ENCODE measurements around the gene ETV1.

ETV1 gene

DNA sequence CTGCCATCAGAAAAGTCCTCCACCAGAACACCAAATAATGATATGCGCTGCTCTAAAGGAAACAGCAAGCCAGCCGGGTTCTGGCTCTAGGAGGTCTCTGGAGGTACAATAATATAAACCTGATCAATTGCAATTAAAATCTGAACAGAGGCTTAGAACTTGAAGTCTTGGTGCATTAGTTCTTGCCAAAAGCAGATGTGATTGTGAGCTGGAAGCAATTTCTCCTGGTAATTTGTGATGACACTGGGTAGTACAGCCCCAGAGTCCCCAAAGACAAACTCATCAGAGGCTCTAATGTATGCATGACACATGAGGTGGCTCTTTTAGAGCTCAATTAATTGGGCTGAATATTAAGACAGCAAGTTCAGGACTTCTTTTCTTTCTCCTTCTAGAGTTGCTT, 3.3 kb downstream of the ETV1 start:
- DNase-seq: no peak

DNA sequence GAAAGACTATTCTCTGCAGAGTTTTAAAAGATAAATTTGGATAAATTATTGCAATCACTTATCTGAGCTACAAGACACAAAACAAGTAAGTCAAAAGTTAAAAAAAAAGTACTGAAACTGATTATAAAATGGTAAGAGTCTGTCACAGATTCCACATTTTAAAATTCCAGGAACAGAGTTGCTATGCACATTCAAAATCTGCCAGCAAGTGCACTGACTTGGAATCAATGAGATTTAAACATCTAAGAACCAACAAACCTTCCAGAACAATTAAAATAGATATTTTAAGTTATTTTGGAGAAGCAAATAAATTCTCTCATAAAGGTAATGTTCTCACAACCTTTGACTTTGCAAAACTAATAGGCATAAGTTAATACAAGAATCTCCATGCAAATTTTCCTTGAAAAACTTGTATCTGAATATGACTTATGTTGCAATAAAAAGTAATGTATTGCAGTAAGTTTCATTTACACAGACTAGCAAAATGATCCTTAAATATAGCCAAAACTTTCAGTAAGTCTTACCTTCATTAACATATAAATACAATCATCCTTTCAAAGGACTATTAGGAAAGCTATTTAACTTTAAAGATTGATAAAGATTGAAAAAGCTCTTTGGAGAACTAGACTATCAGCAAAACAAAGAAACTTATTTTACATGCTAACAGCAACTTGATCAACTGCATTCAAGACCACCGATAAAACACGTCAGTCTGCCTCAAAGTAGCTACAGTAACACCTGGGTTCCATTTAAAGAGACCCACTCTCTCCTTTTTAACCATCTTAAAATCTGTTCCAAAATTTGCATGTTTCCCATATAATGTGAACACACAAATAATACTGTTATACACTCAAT, 4.4 kb downstream of the ETV1 start:
- DNase-seq: no peak

- no peak for DNase-seq
Observed at GRCh38 chr7:13984061-13984460, 5.4 kb downstream of the ETV1 start.

DNA sequence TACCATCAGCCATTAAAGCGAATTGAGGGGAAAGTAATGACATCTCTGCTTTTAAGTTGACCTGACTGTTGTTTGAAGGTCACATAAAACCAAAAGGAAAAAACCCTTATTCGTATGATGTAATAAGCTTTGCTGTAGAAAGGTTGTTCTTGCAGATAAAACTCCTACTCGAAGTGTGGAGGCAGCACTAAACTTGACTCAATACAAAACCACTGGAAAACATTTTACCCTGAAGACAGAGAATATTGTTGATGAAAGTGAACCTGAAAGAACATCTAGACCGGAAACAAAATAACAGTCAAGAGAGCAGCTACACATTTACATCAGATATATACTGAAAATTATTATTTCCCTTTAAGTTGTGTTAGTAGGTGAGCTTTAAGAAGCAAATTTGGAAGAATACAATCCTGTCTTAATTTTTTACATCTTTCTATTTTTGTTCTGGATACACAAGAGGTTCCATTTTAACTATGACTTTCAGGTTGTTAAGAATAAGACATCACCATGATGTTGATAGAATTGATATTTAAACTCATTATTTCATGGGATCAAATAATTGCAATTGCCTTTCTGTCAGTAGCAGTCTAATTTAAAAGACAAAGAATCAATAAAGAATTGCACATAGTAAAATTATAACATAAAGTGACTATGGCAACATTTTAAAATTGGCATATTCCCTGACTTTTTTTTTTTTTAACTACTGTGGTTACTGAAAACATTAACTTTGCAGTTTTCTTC, 6.4 kb downstream of the ETV1 start:
- DNase-seq: peak in 1 of 5 donors; percentile 4

GRCh38 chr7:13981070-13981469, 8.4 kb downstream of the ETV1 start:
- DNase-seq: no peak

GRCh38 chr7:13980474-13980873, 9.0 kb downstream of the ETV1 start:
- no peak for DNase-seq

GRCh38 chr7:13979671-13980435, 9.6 kb downstream of the ETV1 start:
- no peak for DNase-seq

GRCh38 chr7:13976594-13976993, 12.9 kb downstream of the ETV1 start:
- no peak for DNase-seq

- no peak for DNase-seq
Observed at GRCh38 chr7:13965077-13965476, 24.4 kb downstream of the ETV1 start.

- no peak for DNase-seq
Observed at GRCh38 chr7:13963925-13964324, 25.5 kb downstream of the ETV1 start.

DNA sequence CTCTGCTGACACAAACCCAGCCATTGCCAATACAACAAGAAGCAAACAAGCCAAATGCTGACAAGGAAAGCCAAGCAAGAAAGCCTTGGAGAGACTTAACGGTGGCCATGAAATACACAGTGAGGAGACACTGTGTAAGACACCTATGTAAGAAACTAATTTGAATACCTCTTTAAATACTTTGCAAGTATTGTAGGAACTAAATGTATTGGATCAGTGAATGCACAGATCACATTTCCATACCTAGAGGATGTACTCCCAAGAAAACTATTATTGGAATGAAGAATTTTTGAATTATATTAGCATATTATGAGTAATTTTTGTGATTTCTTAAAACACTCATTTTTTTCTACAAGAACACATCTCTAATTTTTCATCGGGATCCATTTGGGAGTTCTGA, 34.0 kb downstream of the ETV1 start:
- DNase-seq: no peak

- no peak for DNase-seq
Observed at GRCh38 chr7:13953368-13953767, 36.1 kb downstream of the ETV1 start.

- no peak for DNase-seq
Observed at GRCh38 chr7:13952921-13953320, 36.5 kb downstream of the ETV1 start.

GRCh38 chr7:13949939-13950338, 39.5 kb downstream of the ETV1 start:
- DNase-seq: no peak

DNA sequence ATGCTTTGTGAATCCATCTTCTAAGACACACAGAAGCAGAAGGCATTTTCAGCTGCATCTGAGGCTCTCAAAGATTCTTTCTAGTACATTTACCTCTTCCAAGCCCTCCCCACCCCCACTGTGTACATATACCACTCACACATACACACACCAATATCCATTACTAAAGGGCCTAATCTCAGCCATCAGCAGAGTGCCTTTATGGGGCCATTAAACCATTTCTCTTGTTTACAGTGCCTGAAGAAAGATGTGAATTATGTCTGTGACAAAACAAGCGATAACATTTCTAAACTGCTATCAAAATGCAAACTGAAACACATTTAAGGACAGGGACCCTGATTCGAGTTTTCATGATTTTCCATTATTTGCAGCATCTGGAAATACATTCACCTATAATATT, 40.0 kb downstream of the ETV1 start:
- no peak for DNase-seq

- no peak for DNase-seq
Observed at GRCh38 chr7:13948019-13948801, 41.3 kb downstream of the ETV1 start.

- no peak for DNase-seq
Observed at GRCh38 chr7:13947535-13947934, 41.9 kb downstream of the ETV1 start.

- DNase-seq: no peak
Observed at GRCh38 chr7:13946181-13946580, 43.3 kb downstream of the ETV1 start.

DNA sequence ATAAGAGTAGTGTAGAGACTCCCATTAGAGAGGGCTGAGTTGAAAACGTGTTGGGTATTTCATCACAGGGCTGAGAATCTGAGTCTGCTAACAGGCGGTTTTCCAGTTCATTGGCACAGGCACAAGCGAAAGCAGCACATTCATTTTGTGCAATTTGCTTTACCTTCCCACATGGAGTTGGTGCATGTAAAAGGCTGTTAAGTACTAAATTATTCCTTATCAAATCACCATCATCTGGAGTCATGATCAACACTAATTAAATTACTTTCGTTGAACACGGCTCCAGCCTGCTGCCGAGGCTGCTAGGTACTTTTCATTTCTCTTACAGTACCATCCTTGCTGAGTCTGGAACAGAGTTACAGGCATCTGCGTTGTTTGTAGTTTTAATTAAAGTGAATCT, 43.8 kb downstream of the ETV1 start:
- no peak for DNase-seq

DNA sequence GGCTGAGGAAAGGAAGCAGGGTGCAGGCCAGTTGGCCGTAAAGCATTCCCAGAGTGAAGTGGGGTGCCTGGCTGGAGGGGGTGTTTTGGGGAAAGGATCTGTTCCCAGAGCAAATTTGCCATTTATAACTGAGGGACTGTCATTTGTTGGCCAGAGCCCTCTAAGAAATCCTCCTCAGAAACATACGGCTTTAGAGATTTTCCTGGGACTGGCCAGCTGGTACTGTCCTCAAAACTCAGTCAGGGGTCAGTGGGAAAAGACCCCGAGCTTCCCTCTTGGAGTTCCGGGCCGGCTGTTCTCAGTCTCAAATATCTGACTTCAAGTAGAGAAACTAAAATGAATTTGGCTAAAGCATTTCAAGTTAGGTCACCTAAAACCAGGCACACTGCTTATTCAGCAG, 55.9 kb downstream of the ETV1 start:
- no peak for DNase-seq

DNA sequence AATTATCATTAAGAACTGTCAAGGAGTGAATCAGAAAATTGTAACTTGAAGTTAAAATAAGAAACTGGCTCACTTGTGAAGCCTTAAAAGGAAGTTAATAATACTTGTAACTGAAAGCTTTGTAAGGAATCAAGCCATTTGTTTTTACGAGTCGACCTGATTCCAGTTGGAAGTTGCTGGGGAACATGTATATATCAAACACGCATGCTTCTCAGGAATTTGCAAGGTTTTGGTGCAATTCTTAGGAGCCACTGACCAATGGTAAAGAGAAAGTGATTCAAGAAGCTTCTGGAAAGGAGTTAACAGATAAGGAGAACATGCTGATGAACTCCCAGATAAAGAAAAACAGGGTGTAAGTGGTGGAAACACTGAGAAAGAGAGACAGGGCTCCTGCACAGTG, 56.4 kb downstream of the ETV1 start:
- no peak for DNase-seq

DNA sequence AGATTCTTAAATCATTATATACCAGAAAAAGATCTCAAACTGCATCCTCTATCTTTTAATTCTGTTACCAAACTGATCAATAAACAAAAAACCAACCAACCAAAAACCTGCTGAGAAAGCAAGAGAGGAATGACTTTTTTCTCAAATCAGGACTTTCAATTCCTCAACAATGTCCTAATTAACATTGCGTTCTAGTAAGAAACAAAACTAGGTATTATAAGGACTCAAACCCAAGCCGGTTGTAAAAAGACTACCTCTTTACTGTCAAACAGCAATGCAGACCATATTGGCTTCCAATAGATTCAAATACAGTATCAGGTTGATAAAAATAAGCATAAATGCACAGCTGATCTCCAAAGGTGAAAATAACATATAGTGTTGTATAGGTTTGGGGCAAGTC, 57.3 kb downstream of the ETV1 start:
- DNase-seq: no peak

DNA sequence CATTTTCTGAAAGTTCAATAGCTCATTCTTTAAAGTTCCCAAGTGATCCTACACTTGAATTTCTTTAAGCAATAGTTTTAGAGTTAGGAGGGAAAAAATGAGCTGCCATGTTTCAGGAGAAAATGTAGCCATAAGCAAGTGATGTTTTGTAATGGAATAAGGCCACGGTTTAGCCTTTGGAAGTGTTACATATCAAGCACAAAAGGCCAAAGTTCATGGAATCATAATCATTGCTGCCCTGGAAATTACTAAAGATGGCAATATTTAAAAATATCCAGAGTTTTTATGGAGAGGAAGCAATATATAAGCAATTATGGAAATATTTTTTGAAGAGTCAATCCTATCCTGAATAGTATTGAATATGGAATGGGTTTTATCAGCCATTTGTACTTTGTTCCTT, 68.4 kb downstream of the ETV1 start:
- no peak for DNase-seq
